Measurements from ENCODE around the gene UBE2B. TPM values are rescaled to one million over a fixed set of nuclear protein-coding genes. Genes with fewer than 3 reads are reported as not detected.
A peak's percentile ranks its signal among the peaks of the same experiment; 100 is the strongest.

The UBE2B gene
- total RNA-seq, 2 donors from 2014 or later = 54.5 to 62.0 TPM

- Mint-ChIP-seq H3K27ac (peak overlapping the region; percentile 64), H3K4me3 (no peak overlapping the region), H3K4me1 (peaks cover 18% of the 10 kb centered on the region), H3K27me3 (ENCODE audit: insufficient read depth) (no peaks in the 10 kb centered on the region), H3K9me3 (no peaks in the 10 kb centered on the region), H3K36me3 (ENCODE audit: low read depth) (no peaks in the 10 kb centered on the region)
- H3K36me3 ChIP-seq (ENCODE audit: control insufficient read depth, insufficient read depth, low read length) = no peaks in the 10 kb centered on the region
- H3K4me3 ChIP-seq (ENCODE audit: low read length) = no peak overlapping the region
- no peak overlapping the region for H3K9ac ChIP-seq (ENCODE audit: extremely low read depth, low read length, poor library complexity, severe bottlenecking)
- TF ChIP-seq CTCF (conservative IDR thresholded peaks at IDR 0.05) = no peak
- H3K27ac ChIP-seq (ENCODE audit: low read depth, low read length) = no peak overlapping the region
- WGBS, 2 experiments (ENCODE audit: insufficient coverage in 1 of 2, insufficient read length in 1 of 2) = 72 to 81% methylated on average over 3 of the region's 3 CpGs
- no peaks in the 10 kb centered on the region for H3K9me3 ChIP-seq (ENCODE audit: control insufficient read depth, low read length)
- DNase-seq = no peak
- peaks cover 3% of the 10 kb centered on the region for H3K4me1 ChIP-seq (ENCODE audit: control insufficient read depth, insufficient read depth, low read length)
- H3K27me3 ChIP-seq (ENCODE audit: control insufficient read depth, insufficient read depth, low read length, poor library complexity, severe bottlenecking) = no peaks in the 10 kb centered on the region
Observed at GRCh38 chr5:134440201-134440755, 68.9 kb downstream of the UBE2B start.

Other genes starting within 250 kb of the UBE2B start
- gene SKP1, start 194.6 kb upstream of the UBE2B start, total RNA-seq = 100 to 1,000 TPM; 357 to 427 TPM
- gene PPP2CA, start 145.5 kb upstream of the UBE2B start, total RNA-seq = 100 to 1,000 TPM; 174 to 185 TPM
- 1 to 10 TPM; 2.3 to 5.2 TPM for gene CDKL3, start 4.4 kb upstream of the UBE2B start, total RNA-seq
- 10 to 100 TPM; 51.8 to 62.0 TPM for gene CDKN2AIPNL, start 40.3 kb downstream of the UBE2B start, total RNA-seq
- 10 to 100 TPM; 33.9 to 51.9 TPM for gene JADE2, start 154.1 kb downstream of the UBE2B start, total RNA-seq